HG03045 (cell line): ENCODE results near the gene FRS2.

Source experiments
- ATAC-seq: cut with Tn5 transposase; IDR thresholded peaks from one replicate; pipeline ENCODE4 v1.9.1; 2021; ENCODE audit warnings: mild to moderate bottlenecking, moderate library complexity; ENCODE audit not compliant: unreplicated experiment

The FRS2 gene

GRCh38 chr12:69459477-69459876 lies 10.7 kb upstream of the FRS2 start:
- no peak for ATAC-seq

GRCh38 chr12:69464428-69464827 lies 5.8 kb upstream of the FRS2 start:
- ATAC-seq: no peak

- no peak for ATAC-seq
Measured at GRCh38 chr12:69466867-69467266, 3.3 kb upstream of the FRS2 start.

GRCh38 chr12:69467366-69467765 lies 2.8 kb upstream of the FRS2 start:
- ATAC-seq: no peak

GRCh38 chr12:69468237-69469026 lies 1.8 kb upstream of the FRS2 start:
- ATAC-seq: no peak

GRCh38 chr12:69469854-69470188 lies 367 bp upstream of the FRS2 start:
- no peak for ATAC-seq

- no peak for ATAC-seq
Measured at GRCh38 chr12:69471076-69471430, 865 bp downstream of the FRS2 start.

- ATAC-seq: no peak
Measured at GRCh38 chr12:69471667-69472385, 1.6 kb downstream of the FRS2 start.

GRCh38 chr12:69473262-69473661 lies 3.1 kb downstream of the FRS2 start:
- no peak for ATAC-seq

- ATAC-seq: no peak
Measured at GRCh38 chr12:69474456-69474855, 4.3 kb downstream of the FRS2 start.

GRCh38 chr12:69475237-69475975 lies 5.2 kb downstream of the FRS2 start:
- ATAC-seq: no peak

- ATAC-seq: no peak
Measured at GRCh38 chr12:69476276-69477017, 6.3 kb downstream of the FRS2 start.

- no peak for ATAC-seq
Measured at GRCh38 chr12:69479675-69480074, 9.5 kb downstream of the FRS2 start.

GRCh38 chr12:69480698-69481097 lies 10.5 kb downstream of the FRS2 start:
- ATAC-seq: no peak

GRCh38 chr12:69481133-69481532 lies 10.9 kb downstream of the FRS2 start:
- no peak for ATAC-seq

GRCh38 chr12:69483700-69484099 lies 13.5 kb downstream of the FRS2 start:
- no peak for ATAC-seq

GRCh38 chr12:69484428-69484827 lies 14.2 kb downstream of the FRS2 start:
- no peak for ATAC-seq

- ATAC-seq: no peak
Measured at GRCh38 chr12:69490920-69491643, 20.9 kb downstream of the FRS2 start.

GRCh38 chr12:69492739-69493138 lies 22.6 kb downstream of the FRS2 start:
- ATAC-seq: no peak

GRCh38 chr12:69495071-69495470 lies 24.9 kb downstream of the FRS2 start:
- ATAC-seq: no peak
